Stimulated activated CD8-positive, alpha-beta memory T cell treated with anti-CD3 and anti-CD28 coated beads, Interleukin-12 subunit alpha, Interleukin-12 subunit beta, amount 100 ng/mL, for 24 hours (primary cell): ENCODE data around the gene ARL5A.

ENCODE experiments used
- DNase-seq: peaks from one replicate; pipeline ENCODE4 v3.0.0-alpha.2; 2020; ENCODE audit errors: extremely low read depth

ARL5A gene

GRCh38 chr2:151840216-151841046 lies 12.2 kb upstream of the ARL5A start:
- no peak for DNase-seq

GRCh38 chr2:151837926-151838325 lies 9.7 kb upstream of the ARL5A start:
- no peak for DNase-seq

- DNase-seq: no peak
Observed at GRCh38 chr2:151833984-151834383, 5.8 kb upstream of the ARL5A start.

GRCh38 chr2:151830961-151831360 lies 2.7 kb upstream of the ARL5A start:
- no peak for DNase-seq

- DNase-seq: no peak
Observed at GRCh38 chr2:151828890-151829324, 686 bp upstream of the ARL5A start.

GRCh38 chr2:151827564-151828142 lies 568 bp downstream of the ARL5A start:
- no peak for DNase-seq

DNA sequence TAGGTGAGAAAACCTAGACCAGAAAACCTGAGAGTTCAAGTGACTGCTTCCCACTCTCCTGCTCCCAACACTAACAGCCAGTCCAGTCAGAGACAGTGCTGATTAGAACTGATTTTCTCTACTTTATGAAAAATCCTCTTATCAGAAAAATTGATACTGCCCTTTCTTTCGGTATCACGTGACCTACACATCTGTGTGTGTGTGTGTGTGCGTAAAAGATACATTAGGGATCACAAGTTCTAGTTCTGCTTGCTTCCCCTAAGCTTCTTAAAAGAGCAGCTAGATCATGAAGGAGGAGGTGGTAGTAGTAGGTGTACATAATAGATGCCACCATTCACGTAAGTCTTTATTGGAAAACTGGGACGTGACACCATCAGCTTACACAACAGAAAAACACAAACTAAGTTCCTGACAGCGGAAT lies 1.5 kb downstream of the ARL5A start:
- no peak for DNase-seq

DNA sequence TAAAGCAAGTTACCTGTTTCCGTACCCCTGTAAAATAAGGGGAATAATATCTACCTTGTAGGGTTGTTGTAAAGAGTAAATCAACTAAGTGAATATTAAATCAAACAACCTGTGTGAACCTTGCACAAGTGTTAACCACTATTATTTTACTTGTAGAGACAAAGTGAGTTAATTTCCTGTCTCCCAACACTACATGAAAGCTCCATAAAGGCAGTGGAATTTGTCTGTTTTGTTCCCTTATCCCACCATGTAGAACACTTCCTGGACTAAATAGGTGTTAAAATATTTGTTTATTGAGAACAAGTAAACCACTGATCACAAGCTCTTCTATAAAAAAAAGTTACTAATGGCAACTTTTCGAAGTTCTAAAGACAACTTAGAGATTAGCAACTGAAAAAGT lies 3.3 kb downstream of the ARL5A start:
- no peak for DNase-seq

GRCh38 chr2:151823651-151824050 lies 4.6 kb downstream of the ARL5A start:
- no peak for DNase-seq

DNA sequence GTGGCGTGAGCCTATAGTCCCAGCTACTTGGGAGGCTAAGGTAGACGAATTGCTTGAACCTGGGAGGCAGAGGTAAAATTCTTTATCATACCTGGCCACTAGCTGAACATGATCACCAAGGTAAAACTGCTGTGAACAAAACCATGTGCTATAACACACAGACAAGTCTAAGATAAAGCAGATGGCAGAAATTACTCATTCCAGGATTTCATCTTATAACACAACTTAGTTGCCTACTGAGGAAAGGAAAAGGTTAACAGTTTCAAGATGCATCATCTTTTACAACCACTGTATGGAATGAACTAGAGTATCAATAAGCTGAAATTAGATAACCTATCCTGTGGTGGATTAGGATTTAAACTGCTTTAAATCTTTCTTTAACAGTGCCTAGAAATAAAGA lies 8.3 kb downstream of the ARL5A start:
- no peak for DNase-seq

- DNase-seq: no peak
Observed at GRCh38 chr2:151817929-151818328, 10.3 kb downstream of the ARL5A start.

GRCh38 chr2:151816843-151817242 lies 11.4 kb downstream of the ARL5A start:
- DNase-seq: no peak

DNA sequence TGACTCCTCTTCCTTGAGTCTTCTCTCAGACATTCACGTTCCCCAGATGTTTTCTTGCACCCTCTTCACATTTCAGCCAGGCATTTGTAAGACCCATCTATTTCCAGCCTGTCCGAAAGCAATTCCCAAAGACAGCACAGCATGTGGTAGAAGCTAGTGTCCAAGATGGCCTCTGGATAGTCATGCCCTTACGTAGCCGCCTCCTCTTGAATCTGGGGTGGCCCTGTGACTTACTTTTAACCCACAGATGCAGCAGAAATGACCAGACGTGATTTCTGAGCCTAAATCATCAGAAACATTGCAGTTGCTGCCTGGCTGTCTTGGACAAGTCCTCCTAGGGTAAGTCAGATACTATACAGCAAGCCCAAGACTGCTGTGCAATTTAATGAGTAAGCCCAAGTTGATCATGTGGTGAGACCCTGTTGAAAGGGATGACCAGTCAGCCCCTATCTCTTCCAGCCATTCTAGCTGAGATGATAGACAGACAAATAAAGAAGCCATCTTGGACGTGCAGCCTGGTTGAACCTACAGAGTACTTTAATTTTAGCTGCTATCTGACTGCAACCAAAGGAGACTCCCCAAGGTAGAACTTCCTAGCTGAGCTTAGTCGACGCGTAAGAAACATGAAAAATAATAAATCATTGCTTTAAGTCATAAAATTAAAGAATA lies 12.3 kb downstream of the ARL5A start:
- DNase-seq: no peak

- DNase-seq: no peak
Observed at GRCh38 chr2:151810489-151810888, 17.7 kb downstream of the ARL5A start.

DNA sequence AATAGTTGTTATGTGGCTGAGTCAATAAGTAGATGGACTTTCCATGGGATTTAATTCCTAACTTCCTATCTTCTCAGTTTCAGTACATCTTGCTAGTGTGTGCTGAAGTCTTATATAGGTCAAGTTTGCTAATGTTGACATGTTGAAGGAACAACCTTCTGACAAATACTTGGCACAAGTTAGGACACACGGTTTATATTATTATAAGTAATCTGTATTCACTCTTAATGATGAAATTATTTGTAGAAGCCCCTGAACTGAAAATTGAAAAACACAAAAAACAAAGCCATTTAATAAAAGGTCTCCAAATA lies 19.2 kb downstream of the ARL5A start:
- DNase-seq: no peak

DNA sequence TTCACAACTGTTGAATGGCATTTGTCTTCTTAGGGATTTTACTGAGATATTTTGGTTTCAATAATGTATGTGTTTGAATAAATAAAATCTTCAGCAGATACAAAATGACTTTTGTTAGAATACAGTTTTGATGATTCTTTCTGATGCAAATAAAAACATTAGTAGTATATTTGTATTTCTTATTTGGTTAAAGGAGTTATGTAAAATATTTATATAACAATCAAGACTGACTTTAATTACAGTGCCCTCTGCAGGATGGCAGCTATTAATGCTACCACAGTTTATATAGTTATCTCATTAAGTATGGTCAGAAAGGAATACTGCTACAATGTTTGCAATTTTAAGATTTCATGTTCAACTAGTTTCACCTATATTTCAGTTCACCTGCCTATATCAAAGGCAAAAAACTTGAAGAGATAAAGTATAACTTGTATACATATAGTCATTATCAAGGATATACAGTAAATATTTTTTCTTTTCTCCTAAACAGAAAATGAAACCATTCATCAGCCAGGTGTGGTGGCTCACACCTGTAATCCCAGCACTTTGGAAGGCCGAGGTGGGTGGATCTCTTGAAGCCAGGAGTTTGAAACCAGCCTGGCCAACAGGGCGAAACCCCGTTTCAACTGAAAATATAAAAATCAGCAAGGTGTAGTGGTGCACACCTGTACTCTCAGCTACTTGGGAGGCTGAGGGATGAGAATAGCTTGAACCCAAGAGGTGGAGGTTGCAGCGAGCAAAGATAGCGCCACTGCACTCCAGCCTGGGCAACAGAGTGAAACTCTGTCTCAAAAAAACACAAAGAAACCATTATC lies 19.8 kb downstream of the ARL5A start:
- no peak for DNase-seq

DNA sequence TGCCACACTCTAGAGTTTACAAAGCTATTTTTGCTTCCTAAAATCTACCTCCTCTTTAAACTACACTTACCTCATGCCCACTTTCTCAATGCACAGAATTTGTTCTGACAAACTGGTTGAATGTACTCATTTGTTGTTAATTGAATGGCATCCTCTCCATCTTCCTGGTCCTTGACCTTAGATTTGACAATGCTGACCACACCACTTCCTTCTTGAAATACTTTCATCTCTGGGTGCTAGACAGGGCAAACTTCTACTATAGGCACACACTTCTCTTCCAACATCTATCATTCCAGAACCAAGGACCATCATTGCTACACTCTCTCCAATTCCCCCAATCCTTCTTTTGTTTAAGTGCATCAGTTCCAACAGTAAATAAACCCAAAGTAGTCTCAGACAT lies 22.3 kb downstream of the ARL5A start:
- DNase-seq: no peak

DNA sequence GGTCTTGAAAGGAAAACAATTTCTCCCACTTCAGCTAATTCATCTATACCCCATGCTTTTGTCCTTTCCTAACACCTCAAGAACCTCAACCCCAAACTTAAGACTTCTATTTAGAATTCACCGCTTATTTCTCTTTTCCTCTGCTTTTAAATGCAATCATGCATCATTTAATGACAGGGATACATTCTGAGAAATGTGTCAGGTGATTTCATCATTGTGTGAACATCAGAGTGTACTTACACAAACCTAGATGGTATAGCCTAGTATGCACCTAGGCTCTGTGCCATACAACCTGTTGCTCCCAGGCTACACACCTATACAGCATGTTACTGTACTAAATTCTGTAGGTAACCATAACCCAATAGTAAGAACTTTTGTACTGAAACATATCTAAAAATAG lies 22.9 kb downstream of the ARL5A start:
- DNase-seq: no peak

DNA sequence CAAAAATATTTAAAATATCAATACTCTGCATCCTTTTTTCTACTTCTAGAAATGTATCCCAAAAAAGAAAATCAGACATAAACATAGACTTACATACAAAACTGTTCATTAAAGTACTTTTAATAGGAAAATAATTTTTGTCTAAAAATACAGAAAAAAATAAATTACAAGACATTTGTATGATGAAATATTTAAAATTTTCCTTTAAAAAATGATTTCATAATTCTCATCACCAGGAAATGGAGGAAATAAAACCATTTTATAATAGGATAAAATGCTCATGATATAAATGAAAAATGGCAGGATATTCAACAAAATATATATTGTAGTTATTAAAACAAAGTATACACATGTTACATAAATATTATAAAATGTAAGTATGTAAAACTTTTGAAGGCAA lies 24.4 kb downstream of the ARL5A start:
- DNase-seq: no peak

DNA sequence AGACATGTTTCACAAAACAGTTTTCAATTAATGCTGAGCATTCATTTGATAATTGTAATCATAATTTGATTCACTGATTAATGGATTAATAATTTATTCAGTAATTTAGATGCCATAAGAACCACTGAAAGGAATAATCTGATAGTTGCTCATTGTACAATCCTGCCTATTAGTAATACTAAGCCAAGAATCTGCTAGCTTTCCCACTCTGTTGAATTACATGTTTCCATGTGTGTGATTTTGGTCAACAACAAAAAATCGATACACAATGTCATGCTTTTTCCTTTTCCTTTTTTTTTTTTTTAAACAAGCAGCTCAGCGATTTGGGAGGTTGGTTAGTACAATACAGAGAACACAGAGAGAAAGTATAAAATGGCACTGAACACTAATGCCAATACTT lies 25.9 kb downstream of the ARL5A start:
- DNase-seq: no peak

- no peak for DNase-seq
Observed at GRCh38 chr2:151799886-151800292, 28.3 kb downstream of the ARL5A start.

GRCh38 chr2:151796774-151797173 lies 31.4 kb downstream of the ARL5A start:
- no peak for DNase-seq
